OCI-LY7 (cell line): Measurements from ENCODE around the gene TBC1D19.

ENCODE experiments used
- CTCF ChIP-seq: fragments of 200-600 bp; sonication (generic); conservative IDR thresholded peaks from 2 replicates; pipeline ENCODE4 v1.5.1; 2014; ENCODE audit warnings: mild to moderate bottlenecking, antibody characterized with exemption, low read length, moderate library complexity, mixed read lengths
- EZH2phosphoT487 ChIP-seq: fragments of 200-600 bp; sonication (generic); IDR thresholded peaks from 2 replicates; pipeline ENCODE4 v1.6.1; 2018; ENCODE audit warnings: low read depth, borderline replicate concordance, mild to moderate bottlenecking, mixed run types, antibody characterized with exemption, low read length, moderate library complexity, mixed read lengths

- TF ChIP-seq CTCF: no peak
- no peak for TF ChIP-seq EZH2phosphoT487
These were observed 198.9 kb downstream of the TBC1D19 start for GRCh38 chr4:26782830-26783202.
